Activated naive CD4-positive, alpha-beta T cell treated with anti-CD3 and anti-CD28 coated beads for 36 hours (primary cell): ENCODE measurements around the gene CXCR6. TPM values are rescaled to one million over a fixed set of nuclear protein-coding genes. Genes with fewer than 3 reads are reported as not detected.

Experiments used
- CTCF ChIA-PET: fragments of 350-600 bp; sonication (Branson Sonifier 250); formaldehyde crosslinking; loops from one replicate; lab custom pipeline; 2021; ENCODE audit warnings: antibody characterized with exemption; lab: Charles Lee
- DNase-seq: peaks from one replicate; pipeline ENCODE4 v3.0.0-alpha.2; 2020
- H3K27ac Mint-ChIP-seq: one replicate; pipeline ENCODE4 v1.8.0; 2021; ENCODE audit warnings: mild to moderate bottlenecking, mixed read lengths
- H3K27me3 Mint-ChIP-seq: one replicate; pipeline ENCODE4 v1.8.0; 2021; ENCODE audit warnings: low read depth, mixed read lengths
- H3K36me3 Mint-ChIP-seq: one replicate; pipeline ENCODE4 v1.8.0; 2021; ENCODE audit warnings: low read depth, mixed read lengths
- H3K4me1 Mint-ChIP-seq: one replicate; pipeline ENCODE4 v1.8.0; 2021; ENCODE audit warnings: low read depth, mixed read lengths
- H3K4me3 Mint-ChIP-seq: one replicate; pipeline ENCODE4 v1.8.0; 2021; ENCODE audit warnings: mild to moderate bottlenecking, moderate library complexity, mixed read lengths
- H3K9me3 Mint-ChIP-seq: one replicate; pipeline ENCODE4 v1.8.0; 2021; ENCODE audit warnings: mixed read lengths
- intact Hi-C: fragments of 100-400 bp; cut with micrococcal nuclease; formaldehyde crosslinking; loops from one replicate; pipeline ENCODE4 v1.15.1; 2023
- total RNA-seq, 2 experiments: library from RNA; stranded (reverse); gene quantifications; one replicate each; pipeline ENCODE4 v1.2.3, GENCODE V29; 2021

The CXCR6 gene
- total RNA-seq, 2 experiments from 2014 or later, result 0.30 TPM; not detected in 1

DNA sequence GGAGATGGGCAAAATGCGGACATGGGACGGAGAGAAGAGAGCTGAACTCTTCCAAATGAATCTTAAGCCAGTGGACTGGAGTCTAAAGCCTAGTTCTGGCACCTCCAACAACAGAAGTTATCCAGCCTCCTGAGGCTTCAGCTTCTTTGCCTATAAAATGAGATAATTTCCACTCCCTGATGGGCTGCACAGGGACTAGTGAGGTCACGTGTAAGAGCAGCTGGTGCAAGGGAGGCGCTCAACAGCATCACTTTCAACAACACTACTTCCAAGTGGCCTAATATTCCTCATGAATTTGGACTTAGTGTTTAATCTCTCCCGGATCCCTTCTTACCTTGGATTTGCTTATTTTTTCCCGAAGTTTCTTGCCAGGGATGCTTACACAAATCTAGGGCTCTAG lies 8.7 kb downstream of the CXCR6 start:
- Mint-ChIP-seq H3K27ac (no peak overlapping the region), H3K4me1 (peaks cover 10% of the 10 kb centered on the region), H3K4me3 (no peak overlapping the region), H3K27me3 (no peaks in the 10 kb centered on the region), H3K36me3 (peaks cover 72% of the 10 kb centered on the region), H3K9me3 (no peaks in the 10 kb centered on the region)
- intact Hi-C loops, result no loop called here
- CTCF ChIA-PET, result interaction anchor here (1.4 to 2.1 kb wide), 2 partner anchors 13 to 32 kb away, joined by 3 to 5 read pairs; no protein-coding TSS in a partner anchor
- no peak for DNase-seq

DNA sequence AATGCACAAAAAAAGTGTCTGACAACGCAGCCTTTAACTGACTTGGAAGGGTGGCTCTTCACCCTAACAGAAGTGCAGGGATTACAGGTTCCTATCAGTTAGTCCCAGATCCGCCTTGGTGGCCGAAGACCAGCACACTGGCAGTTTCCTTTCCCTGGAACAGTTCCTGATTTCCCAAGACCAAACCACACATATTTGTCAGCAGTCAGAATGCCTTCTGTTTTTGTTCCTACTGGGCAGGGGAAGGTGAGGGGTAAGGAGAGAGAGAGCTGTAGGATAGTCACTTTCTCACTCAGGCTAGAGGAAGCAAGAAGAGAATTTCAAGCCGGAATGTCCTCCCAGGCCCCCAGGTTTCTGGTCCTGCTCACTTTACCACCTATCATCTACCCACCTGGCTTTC lies 9.2 kb downstream of the CXCR6 start:
- H3K36me3 Mint-ChIP-seq, result peaks cover 72% of the 10 kb centered on the region
- H3K9me3 Mint-ChIP-seq, result no peaks in the 10 kb centered on the region
- no peaks in the 10 kb centered on the region for H3K27me3 Mint-ChIP-seq
- no peak overlapping the region for H3K4me3 Mint-ChIP-seq
- DNase-seq, result no peak
- no peak overlapping the region for H3K27ac Mint-ChIP-seq
- intact Hi-C loops, result no loop called here
- H3K4me1 Mint-ChIP-seq, result peaks cover 10% of the 10 kb centered on the region
- CTCF ChIA-PET, result interaction anchor here (1.4 kb wide), 1 partner anchor 33 kb away, joined by 3 read pairs; no protein-coding TSS in a partner anchor

DNA sequence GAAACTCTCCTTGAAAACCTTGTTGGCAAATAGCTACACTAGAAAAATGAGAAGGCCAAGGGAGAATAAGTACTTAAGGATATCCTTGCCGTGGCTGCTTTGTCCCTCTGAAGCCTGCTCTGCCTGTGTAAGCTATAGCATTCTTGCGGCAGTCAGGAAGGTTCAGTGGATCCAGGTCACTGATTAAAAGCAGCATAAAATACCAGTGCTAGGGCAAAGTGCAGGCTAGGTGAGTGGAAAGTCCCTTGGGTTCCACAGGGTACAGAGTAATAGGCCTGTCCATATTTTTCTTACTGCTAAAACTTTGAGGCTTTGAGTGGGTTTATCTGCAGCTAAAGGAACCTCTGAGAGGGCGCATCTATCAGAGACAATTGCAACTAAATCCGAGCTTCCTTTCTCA lies 10.3 kb downstream of the CXCR6 start:
- CTCF ChIA-PET, result interaction anchor here (0.7 to 1.0 kb wide), 2 partner anchors 9 to 123 kb away, joined by 3 read pairs; no protein-coding TSS in a partner anchor
- no peaks in the 10 kb centered on the region for H3K9me3 Mint-ChIP-seq
- H3K4me1 Mint-ChIP-seq, result peaks cover 10% of the 10 kb centered on the region
- peaks cover 72% of the 10 kb centered on the region for H3K36me3 Mint-ChIP-seq
- intact Hi-C loops, result no loop called here
- H3K27ac Mint-ChIP-seq, result no peak overlapping the region
- no peaks in the 10 kb centered on the region for H3K27me3 Mint-ChIP-seq
- DNase-seq, result no peak
- no peak overlapping the region for H3K4me3 Mint-ChIP-seq

DNA sequence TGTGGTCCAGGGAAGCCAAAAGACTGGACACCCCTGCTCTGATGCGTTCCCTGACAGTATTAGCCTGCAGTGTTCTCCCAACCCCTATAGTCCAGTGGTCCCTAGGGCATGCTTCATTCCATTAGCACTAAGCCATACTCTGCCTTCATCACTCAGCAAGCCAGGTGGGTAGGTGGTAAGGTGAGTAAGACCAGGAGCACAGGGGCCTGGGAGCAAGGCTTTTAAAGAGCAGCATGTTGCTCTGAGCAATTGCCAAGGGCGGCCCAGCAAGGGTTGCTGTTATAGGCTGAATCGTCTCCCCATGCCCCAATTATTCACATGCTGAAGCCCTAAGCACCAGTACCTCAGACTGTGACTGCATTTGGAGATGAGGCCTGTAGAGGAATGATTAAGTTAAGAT lies 11.0 kb downstream of the CXCR6 start:
- Mint-ChIP-seq H3K4me3 (no peak overlapping the region), H3K36me3 (peaks cover 73% of the 10 kb centered on the region), H3K27ac (no peak overlapping the region), H3K4me1 (peaks cover 10% of the 10 kb centered on the region), H3K27me3 (no peaks in the 10 kb centered on the region), H3K9me3 (no peaks in the 10 kb centered on the region)
- CTCF ChIA-PET, result interaction anchor here (1.0 kb wide), 1 partner anchor 123 kb away, joined by 3 read pairs; no protein-coding TSS in a partner anchor
- intact Hi-C loops, result no loop called here
- DNase-seq, result no peak

DNA sequence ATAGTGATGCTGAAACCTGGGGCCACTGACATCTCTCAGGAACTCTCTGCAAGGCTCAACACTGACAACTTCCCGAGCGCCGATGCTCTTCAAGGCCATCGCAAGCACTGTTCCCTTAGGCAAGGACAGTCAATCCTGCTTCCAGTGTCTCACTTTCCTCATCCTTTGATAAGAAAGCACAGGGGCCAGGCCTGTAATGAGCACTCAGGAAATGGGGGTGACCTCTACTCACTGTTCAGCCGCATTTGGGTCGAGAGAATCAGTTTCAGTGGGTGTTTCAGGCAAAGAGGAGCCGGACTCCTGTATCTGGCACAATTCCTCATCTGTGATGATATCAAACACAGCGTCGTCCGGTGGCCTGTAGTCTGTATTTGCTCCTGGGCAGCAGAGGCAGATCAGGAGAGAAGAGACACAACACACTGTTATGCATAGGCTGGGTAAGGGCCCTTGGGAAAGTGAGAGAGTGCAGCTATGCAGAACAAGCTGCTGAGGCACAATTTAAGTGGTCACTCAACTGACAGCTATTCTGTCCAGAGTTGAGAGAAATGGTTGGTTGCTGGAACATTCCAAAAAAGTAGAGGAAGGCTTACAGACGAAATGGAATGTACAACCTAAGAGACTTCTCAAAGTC lies 11.9 kb downstream of the CXCR6 start:
- Mint-ChIP-seq H3K4me3 (no peak overlapping the region), H3K27ac (no peak overlapping the region), H3K27me3 (no peaks in the 10 kb centered on the region), H3K4me1 (peaks cover 10% of the 10 kb centered on the region), H3K36me3 (peaks cover 76% of the 10 kb centered on the region), H3K9me3 (no peaks in the 10 kb centered on the region)
- no peak for DNase-seq
- CTCF ChIA-PET, result no interaction called here
- intact Hi-C loops, result no loop called here

DNA sequence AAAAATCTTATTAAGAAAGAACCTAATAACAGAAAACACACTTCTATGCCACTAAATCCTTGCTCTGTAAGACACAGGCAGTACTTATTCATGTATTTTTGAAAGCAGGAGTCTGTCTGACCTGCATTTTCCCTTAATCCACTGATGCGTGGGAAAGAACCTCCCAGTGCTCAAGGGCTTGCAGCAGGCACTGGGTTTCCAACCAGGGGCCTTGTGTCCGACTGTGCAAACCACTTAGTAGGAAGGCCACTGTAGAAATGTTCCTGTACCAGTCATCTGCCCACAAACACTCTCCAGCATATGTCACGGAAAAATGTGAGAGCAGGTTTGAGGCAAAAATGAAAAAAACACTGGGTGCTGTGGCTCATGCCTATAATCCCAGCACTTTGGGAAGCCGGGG lies 12.4 kb downstream of the CXCR6 start:
- DNase-seq, result no peak

DNA sequence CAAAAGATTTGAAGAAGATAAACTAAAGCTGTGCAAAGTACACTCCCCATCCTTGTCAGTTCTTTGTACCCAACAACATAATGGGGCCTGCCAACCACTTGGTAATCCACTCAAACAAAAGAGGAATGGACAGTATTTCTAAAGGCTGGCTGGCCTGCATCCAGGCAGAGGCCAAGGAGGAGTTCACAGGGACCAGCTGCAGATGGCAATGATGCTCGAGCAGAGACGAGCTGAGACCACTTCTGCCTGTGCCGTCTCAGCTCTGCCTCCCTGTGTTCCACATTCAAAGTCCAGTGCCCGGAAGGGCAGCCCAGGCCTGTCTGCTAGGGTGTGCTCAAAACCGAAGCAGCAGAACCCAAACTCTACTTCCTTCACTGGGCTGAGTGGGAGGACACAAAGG lies 14.3 kb downstream of the CXCR6 start:
- Mint-ChIP-seq H3K27me3 (no peaks in the 10 kb centered on the region), H3K4me3 (no peak overlapping the region), H3K36me3 (peaks cover 79% of the 10 kb centered on the region), H3K27ac (no peak overlapping the region), H3K9me3 (no peaks in the 10 kb centered on the region), H3K4me1 (peaks cover 12% of the 10 kb centered on the region)
- intact Hi-C loops, result no loop called here
- CTCF ChIA-PET, result interaction anchor here (2.0 kb wide), 1 partner anchor 121 kb away, joined by 7 read pairs; no protein-coding TSS in a partner anchor
- DNase-seq, result no peak

More for the DNA sequence above, 12.4 kb downstream of the CXCR6 start:
- Mint-ChIP-seq H3K9me3 (no peaks in the 10 kb centered on the region), H3K4me1 (peaks cover 9% of the 10 kb centered on the region), H3K4me3 (no peak overlapping the region), H3K27ac (no peak overlapping the region), H3K27me3 (no peaks in the 10 kb centered on the region), H3K36me3 (peaks cover 79% of the 10 kb centered on the region)
- intact Hi-C loops, result no loop called here
- CTCF ChIA-PET, result no interaction called here

DNA sequence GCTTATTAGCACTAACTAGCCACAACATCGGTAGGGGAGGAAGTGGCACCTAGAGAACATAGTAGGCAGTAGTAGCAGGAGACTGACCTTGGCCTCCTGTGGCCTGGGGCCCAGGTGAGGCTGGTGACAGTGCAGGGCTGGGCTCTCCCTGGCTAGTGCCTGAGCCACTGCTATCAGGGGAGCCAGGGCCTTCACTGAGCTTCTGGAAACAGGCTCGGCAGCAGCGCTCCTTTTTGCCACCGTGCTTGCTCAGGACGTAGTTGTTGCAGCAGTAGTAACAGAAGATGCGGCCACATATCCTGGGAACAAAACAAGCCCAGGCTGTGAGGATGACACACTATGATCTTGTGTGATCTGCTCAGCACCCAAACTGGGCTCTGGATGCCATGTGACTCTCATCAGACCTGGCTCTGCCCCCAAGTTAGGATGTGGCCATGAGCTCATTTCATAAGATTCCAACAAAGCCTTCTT lies 15.1 kb downstream of the CXCR6 start:
- Mint-ChIP-seq H3K27ac (no peak overlapping the region), H3K4me3 (no peak overlapping the region), H3K27me3 (no peaks in the 10 kb centered on the region), H3K9me3 (no peaks in the 10 kb centered on the region), H3K4me1 (peaks cover 19% of the 10 kb centered on the region), H3K36me3 (peaks cover 79% of the 10 kb centered on the region)
- CTCF ChIA-PET, result interaction anchor here (1.3 to 2.0 kb wide), 3 partner anchors 18 to 120 kb away, joined by 4 to 7 read pairs (median 4); no protein-coding TSS in a partner anchor
- no peak for DNase-seq
- intact Hi-C loops, result no loop called here

DNA sequence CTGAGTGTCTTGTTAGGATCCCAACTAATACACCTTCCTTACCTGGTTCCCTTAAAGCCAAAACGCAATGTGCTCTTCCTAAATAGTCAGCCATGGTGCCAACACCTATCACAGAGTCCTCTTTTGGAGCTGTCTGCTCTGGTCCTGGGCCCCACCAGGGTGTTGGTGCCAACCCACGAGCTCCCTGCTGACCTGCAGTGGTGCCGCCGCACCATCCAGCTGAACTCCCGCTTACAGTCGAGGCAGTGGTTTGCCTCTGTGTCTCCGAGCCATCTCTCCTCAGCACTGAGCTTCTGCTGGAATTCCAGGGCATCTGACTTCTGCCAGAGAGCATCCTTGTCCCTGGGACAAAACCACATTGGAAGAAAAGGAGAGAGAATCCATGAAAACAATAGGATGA lies 15.9 kb downstream of the CXCR6 start:
- no peak for DNase-seq
- no peak overlapping the region for H3K27ac Mint-ChIP-seq
- peaks cover 82% of the 10 kb centered on the region for H3K36me3 Mint-ChIP-seq
- H3K27me3 Mint-ChIP-seq, result no peaks in the 10 kb centered on the region
- no peaks in the 10 kb centered on the region for H3K9me3 Mint-ChIP-seq
- CTCF ChIA-PET, result interaction anchor here (1.3 to 2.0 kb wide), 3 partner anchors 19 to 119 kb away, joined by 4 to 7 read pairs (median 4); no protein-coding TSS in a partner anchor
- no peak overlapping the region for H3K4me3 Mint-ChIP-seq
- intact Hi-C loops, result no loop called here
- peaks cover 28% of the 10 kb centered on the region for H3K4me1 Mint-ChIP-seq

DNA sequence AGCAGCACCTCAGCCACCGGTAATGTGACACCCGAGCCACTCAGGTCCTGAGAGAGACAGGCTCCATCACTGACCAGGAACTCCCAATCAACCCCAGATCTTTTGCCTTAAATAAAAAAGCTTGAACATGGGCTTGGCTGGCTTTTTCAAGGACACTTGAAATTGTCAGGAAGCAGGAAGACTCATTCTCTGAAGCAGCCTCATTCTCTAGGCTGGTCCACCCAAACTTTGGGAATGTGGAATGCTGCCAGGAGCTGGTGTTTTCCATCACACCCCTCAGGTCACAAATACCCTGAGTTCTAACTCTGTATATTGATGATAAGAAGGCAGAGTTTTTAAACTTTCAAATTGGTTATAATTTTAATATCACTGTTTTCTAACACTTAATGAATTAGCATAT lies 17.0 kb downstream of the CXCR6 start:
- Mint-ChIP-seq H3K27me3 (no peaks in the 10 kb centered on the region), H3K27ac (no peak overlapping the region), H3K36me3 (peaks cover 80% of the 10 kb centered on the region), H3K4me1 (peaks cover 39% of the 10 kb centered on the region), H3K9me3 (no peaks in the 10 kb centered on the region), H3K4me3 (no peak overlapping the region)
- DNase-seq, result no peak
- CTCF ChIA-PET, result no interaction called here
- intact Hi-C loops, result loop anchor here (5.0 kb wide), 1 partner anchor 332 kb away; no protein-coding TSS in a partner anchor

DNA sequence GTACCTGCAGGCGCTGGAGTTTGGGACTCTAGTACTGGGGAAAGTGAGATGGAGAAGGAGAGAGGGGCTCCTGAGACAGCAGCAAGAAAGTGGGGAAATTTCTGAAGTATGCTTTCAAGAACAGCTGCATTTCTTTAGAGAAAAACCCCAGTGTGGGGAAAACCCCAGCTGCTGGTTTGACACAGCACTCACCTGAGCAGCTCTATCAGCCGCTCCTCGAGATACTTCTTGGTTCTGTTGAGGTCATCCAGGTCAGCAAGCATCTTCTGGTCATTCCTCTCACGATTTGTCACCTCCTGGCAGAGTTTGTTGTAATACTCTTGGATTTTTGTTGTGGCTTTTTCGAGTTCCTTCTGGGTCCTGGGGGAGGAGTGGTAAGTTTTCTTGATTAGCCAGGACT lies 18.8 kb downstream of the CXCR6 start:
- Mint-ChIP-seq H3K4me1 (peaks cover 52% of the 10 kb centered on the region), H3K9me3 (no peaks in the 10 kb centered on the region), H3K4me3 (no peak overlapping the region), H3K27me3 (no peaks in the 10 kb centered on the region), H3K27ac (no peak overlapping the region), H3K36me3 (peaks cover 82% of the 10 kb centered on the region)
- intact Hi-C loops, result loop anchor here (1.0 to 5.0 kb wide), 4 partner anchors 16 to 330 kb away; partner anchors contain the start of gene FYCO1
- DNase-seq, result peak; percentile 75
- CTCF ChIA-PET, result interaction anchor here (0.7 to 1.9 kb wide), 3 partner anchors 9 to 119 kb away, joined by 3 to 9 read pairs (median 3); no protein-coding TSS in a partner anchor

DNA sequence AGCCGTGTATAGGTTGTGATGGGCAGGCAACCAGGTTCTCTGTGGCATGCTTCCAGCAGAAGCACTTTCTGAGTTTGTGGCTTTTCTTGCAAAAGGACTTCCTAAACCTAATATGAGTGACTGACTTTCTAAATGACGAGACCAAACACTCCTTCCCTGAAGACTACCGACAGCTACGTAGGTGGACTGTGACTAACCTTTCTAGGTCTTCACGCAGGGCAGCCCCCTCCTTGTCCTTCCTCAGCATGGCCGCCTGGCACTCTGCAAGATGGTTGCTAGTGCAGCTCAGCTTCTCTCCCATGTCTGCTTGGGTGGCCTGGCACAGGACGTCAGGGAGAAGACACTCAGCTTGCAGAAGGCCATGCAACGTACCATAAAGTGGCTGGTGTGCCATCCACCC lies 20.9 kb downstream of the CXCR6 start:
- intact Hi-C loops, result loop anchor here (1.0 to 5.0 kb wide), 3 partner anchors 21 to 328 kb away; partner anchors contain the start of gene CXCR6
- no peak overlapping the region for H3K4me3 Mint-ChIP-seq
- CTCF ChIA-PET, result interaction anchor here (1.0 to 1.6 kb wide), 2 partner anchors 114 to 115 kb away, joined by 3 to 4 read pairs; no protein-coding TSS in a partner anchor
- no peaks in the 10 kb centered on the region for H3K27me3 Mint-ChIP-seq
- H3K27ac Mint-ChIP-seq, result peak overlapping the region; percentile 56
- DNase-seq, result peak; percentile 73
- H3K4me1 Mint-ChIP-seq, result peaks cover 55% of the 10 kb centered on the region
- no peaks in the 10 kb centered on the region for H3K9me3 Mint-ChIP-seq
- peaks cover 82% of the 10 kb centered on the region for H3K36me3 Mint-ChIP-seq
